Lung (tissue), 12 donors: ENCODE measurements around the gene C19orf47. TPM values are rescaled to one million over a fixed set of nuclear protein-coding genes. Genes with fewer than 3 reads are reported as not detected.

Experiments
- ATAC-seq: fragments of 200-7000 bp; cut with Tn5 transposase; one replicate; pipeline ENCODE4 v1.9.1; 2020; ENCODE audit warnings: moderate number of reproducible peaks; ENCODE audit not compliant: insufficient read depth, low FRiP score
- DNase-seq, 3 donors: peaks; one replicate each; pipeline ENCODE4 v3.0.0-alpha.2; 2013 to 2017
- H3K27ac ChIP-seq, 2 donors: one replicate each; pipeline ENCODE4 v1.5.1; 2013; ENCODE audit warnings: mild to moderate bottlenecking in 2 of 2, moderate library complexity in 2 of 2, control low read depth in 1 of 2, inconsistent platforms in 1 of 2, low read depth in 1 of 2, low read length in 1 of 2
- H3K27me3 ChIP-seq, 3 donors: one replicate each; pipeline ENCODE4 v1.5.1; 2013; ENCODE audit warnings: low read length in 2 of 3; ENCODE audit not compliant: control insufficient read depth in 3 of 3, insufficient read depth in 3 of 3
- H3K36me3 ChIP-seq, 4 donors: one replicate each; pipeline ENCODE4 v1.5.1; 2013; ENCODE audit warnings: low read length in 4 of 4, mild to moderate bottlenecking in 1 of 4, moderate library complexity in 1 of 4; ENCODE audit not compliant: control insufficient read depth in 4 of 4, insufficient read depth in 4 of 4
- H3K4me1 ChIP-seq, 5 donors: one replicate each; pipeline ENCODE4 v1.5.1; 2013; ENCODE audit warnings: low read length in 5 of 5, mild to moderate bottlenecking in 2 of 5, moderate library complexity in 1 of 5; ENCODE audit not compliant: control insufficient read depth in 5 of 5, insufficient read depth in 5 of 5
- H3K4me3 ChIP-seq: one replicate; pipeline ENCODE4 v1.5.1; 2013; ENCODE audit warnings: mild to moderate bottlenecking, control low read depth, moderate library complexity
- H3K9ac ChIP-seq, 2 donors: one replicate each; pipeline ENCODE4 v1.5.1; 2013; ENCODE audit warnings: low read length in 2 of 2, control low read depth in 1 of 2; ENCODE audit not compliant: insufficient read depth in 1 of 2
- H3K9me3 ChIP-seq, 4 donors: one replicate each; pipeline ENCODE4 v1.5.1; 2013; ENCODE audit warnings: low read length in 3 of 4, mild to moderate bottlenecking in 1 of 4, moderate library complexity in 1 of 4; ENCODE audit not compliant: control insufficient read depth in 4 of 4, insufficient read depth in 3 of 4
- WGBS, 2 donors: extraction: QIAGEN DNeasy Blood & Tissue Kit; methylation state at CpG; one replicate each; pipeline ENCODE4 v1.1.7; 2013; 5-methylcytosine and 5-hydroxymethylcytosine counted together
- polyA plus RNA-seq, 2 donors: library from polyadenylated mRNA; stranded (reverse); fragments of 200-250 nt; gene quantifications; one replicate each; pipeline ENCODE4 v1.2.1, GENCODE V29; 2013
- total RNA-seq, 2 donors: library from RNA; depleted of rRNA in 1 of 2; stranded (reverse); fragments of >200 nt in 1 of 2; gene quantifications; one replicate each; pipeline ENCODE4 v1.2.1, GENCODE V29; 2014 to 2021
- TF ChIP-seq, protein P1 (sequence below): IDR thresholded peaks from 2 replicates; pipeline ENCODE4 v1.5.1; 2012; ENCODE audit warnings: mild to moderate bottlenecking; ENCODE audit errors: control extremely low read depth, extremely low read depth
- donor health status: control.
- donor health status: control.
- donor health status: Bipolar disorder and iron deficiency.
- donor health status: healthy.
- donor health status: DM: yes; HTN: yes; CAD: no.

The C19orf47 gene
- total and polyA plus RNA-seq, 4 donors, result 9.8 to 26.3 (median 14.9) TPM

DNA sequence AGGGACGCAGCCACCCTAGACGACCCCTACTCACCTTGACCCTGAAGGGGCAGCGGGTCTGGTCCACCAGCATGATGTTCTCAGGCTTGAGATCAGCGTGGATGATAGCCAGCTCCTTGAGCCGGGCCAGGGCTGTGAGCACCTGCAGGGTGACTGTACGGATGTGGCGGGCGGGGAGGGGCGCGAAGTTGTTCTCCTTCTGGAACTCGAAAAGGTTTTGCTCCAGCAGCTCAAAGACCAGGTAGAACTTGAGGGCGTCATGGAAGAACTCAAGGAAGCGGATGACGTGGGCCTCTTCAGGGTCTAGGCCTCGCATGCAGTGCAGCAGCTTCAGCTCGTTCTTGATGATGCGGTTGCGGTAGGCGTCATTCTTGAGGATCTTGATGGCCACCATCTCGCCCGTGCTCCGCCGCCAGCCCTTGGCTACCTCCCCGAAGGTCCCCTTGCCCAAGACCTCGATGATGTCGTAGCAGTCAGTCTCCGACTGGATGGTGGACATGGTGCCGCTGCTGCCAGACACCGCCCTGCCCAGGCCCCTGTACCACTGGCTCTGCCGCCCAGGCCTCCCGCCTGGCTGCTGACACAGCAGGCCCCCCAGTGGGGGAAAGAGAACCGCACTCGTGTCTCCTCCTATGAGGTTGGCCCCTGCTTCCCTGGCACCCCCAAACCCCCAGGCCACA, 41.3 kb upstream of the C19orf47 start:
- Histone ChIP-seq H3K4me1 (peaks cover 0 to 8% (median 0%) of the 10 kb centered on the region in 5 donors), H3K27me3 (no peaks in the 10 kb centered on the region), H3K4me3 (no peak overlapping the region), H3K36me3 (no peaks in the 10 kb centered on the region), H3K27ac (no peak overlapping the region), H3K9ac (no peak overlapping the region), H3K9me3 (no peaks in the 10 kb centered on the region)
- no peak for ATAC-seq
- TF ChIP-seq, protein P1, sequence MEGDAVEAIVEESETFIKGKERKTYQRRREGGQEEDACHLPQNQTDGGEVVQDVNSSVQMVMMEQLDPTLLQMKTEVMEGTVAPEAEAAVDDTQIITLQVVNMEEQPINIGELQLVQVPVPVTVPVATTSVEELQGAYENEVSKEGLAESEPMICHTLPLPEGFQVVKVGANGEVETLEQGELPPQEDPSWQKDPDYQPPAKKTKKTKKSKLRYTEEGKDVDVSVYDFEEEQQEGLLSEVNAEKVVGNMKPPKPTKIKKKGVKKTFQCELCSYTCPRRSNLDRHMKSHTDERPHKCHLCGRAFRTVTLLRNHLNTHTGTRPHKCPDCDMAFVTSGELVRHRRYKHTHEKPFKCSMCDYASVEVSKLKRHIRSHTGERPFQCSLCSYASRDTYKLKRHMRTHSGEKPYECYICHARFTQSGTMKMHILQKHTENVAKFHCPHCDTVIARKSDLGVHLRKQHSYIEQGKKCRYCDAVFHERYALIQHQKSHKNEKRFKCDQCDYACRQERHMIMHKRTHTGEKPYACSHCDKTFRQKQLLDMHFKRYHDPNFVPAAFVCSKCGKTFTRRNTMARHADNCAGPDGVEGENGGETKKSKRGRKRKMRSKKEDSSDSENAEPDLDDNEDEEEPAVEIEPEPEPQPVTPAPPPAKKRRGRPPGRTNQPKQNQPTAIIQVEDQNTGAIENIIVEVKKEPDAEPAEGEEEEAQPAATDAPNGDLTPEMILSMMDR, result no peak
- DNase-seq, result no peak
- 96 to 97% methylated on average over 33 of the region's 33 CpGs for WGBS, 2 donors

DNA sequence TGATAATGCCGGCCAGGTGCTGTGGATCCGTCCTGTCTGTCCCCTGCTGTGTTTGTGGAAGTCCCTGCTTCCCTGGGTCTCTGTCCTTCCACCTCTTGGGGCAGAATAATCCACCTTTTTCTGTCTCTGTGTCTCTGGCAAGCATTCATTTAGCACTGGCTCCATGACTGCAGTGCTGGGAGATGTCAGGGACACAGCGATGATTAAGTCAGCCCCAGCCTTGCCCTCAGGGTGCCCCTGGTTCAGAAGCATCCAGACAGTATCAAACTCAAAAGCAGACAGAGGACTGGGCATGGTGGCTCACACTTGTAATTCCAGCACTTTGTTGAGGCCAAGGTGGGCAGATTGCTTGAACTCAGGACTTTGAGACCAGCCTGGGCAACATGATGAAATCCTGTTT, 40.3 kb upstream of the C19orf47 start:
- H3K27me3 ChIP-seq, result no peaks in the 10 kb centered on the region
- H3K27ac ChIP-seq, result no peak overlapping the region
- no peak overlapping the region for H3K4me3 ChIP-seq
- TF ChIP-seq, protein P1, result no peak
- no peak for ATAC-seq
- no peaks in the 10 kb centered on the region for H3K36me3 ChIP-seq
- DNase-seq, result no peak
- WGBS, 2 donors, result 90 to 97% methylated on average over 3 of the region's 3 CpGs
- H3K4me1 ChIP-seq, result peaks cover 0 to 8% (median 0%) of the 10 kb centered on the region in 5 donors
- H3K9ac ChIP-seq, result no peak overlapping the region
- no peaks in the 10 kb centered on the region for H3K9me3 ChIP-seq

DNA sequence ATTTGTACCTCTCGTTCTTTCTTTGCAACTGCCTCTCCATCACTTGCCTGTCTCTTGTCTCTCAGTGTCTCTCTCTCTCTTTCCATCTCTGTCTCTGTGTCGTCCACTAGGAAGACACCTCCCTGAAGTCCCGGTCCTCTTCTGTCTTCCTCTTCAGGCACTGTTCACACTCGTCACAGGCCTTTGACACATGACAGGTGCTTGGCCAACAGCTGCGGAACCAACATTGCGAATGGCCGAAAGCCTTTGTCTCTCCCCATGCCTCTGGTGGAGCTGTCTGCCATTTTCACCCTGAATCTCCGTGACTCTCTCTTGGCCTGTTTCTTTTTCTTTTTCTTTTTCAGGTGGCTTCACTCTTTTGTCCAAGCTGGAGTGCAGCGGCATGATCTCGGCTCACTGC, 39.0 kb upstream of the C19orf47 start:
- TF ChIP-seq, protein P1, result no peak

More for the DNA sequence above, 39.0 kb upstream of the C19orf47 start:
- Histone ChIP-seq H3K36me3 (no peaks in the 10 kb centered on the region), H3K27me3 (no peaks in the 10 kb centered on the region), H3K4me1 (peaks cover 0 to 2% (median 0%) of the 10 kb centered on the region in 5 donors), H3K9ac (no peak overlapping the region), H3K27ac (no peak overlapping the region), H3K4me3 (no peak overlapping the region), H3K9me3 (no peaks in the 10 kb centered on the region)
- DNase-seq, result no peak
- WGBS, 2 donors, result 95% methylated on average over 10 of the region's 10 CpGs
- no peak for ATAC-seq
